ENCODE measurements around the gene MAMSTR. TPM values are rescaled to one million over a fixed set of nuclear protein-coding genes. Genes with fewer than 3 reads are reported as not detected.

MAMSTR gene
- total RNA-seq, 1 experiment from 2014 or later: 1.6 TPM

GRCh38 chr19:48676487-48676886 is 43.0 kb downstream of the MAMSTR start:
- Mint-ChIP-seq H3K27ac (no peak overlapping the region; a peak in 1 of 7 replicates), H3K4me1 (peaks cover 26 to 30% of the 10 kb centered on the region in 2 experiments), H3K4me3 (no peak overlapping the region), H3K9me3 (no peaks in the 10 kb centered on the region), H3K36me3 (ENCODE audit: insufficient read depth in 1 of 3, low read depth in 3 of 3) (no peaks in the 10 kb centered on the region), H3K27me3 (ENCODE audit: low read depth) (peaks cover 6% of the 10 kb centered on the region)
- Histone ChIP-seq H4K20me1 (ENCODE audit: control insufficient read depth, insufficient read depth, insufficient read length) (no peaks in the 10 kb centered on the region), H3K27ac (ENCODE audit: insufficient read length, low read depth, low read length) (no peak overlapping the region), H3K9me3 (ENCODE audit: control insufficient read depth, low read depth, low read length) (no peaks in the 10 kb centered on the region), H3K79me2 (ENCODE audit: insufficient read depth, low read length) (no peaks in the 10 kb centered on the region), H3K4me1 (ENCODE audit: insufficient read depth, low read length) (no peaks in the 10 kb centered on the region; the same call in 1 of the 2 replicates), H2BK20ac (ENCODE audit: low read depth, low read length, poor library complexity, severe bottlenecking) (no peak overlapping the region), H2BK120ac (ENCODE audit: low read depth, low read length, poor library complexity, severe bottlenecking) (no peak overlapping the region), H3K23me2 (ENCODE audit: insufficient read length, low read depth, low read length, poor library complexity, severe bottlenecking) (no peaks in the 10 kb centered on the region), H3T11ph (ENCODE audit: low read length) (no peak overlapping the region), H3K9ac (ENCODE audit: extremely low read depth, insufficient read length, low read length) (no peak overlapping the region), H3K56ac (ENCODE audit: insufficient read length, low read depth, low read length) (no peak overlapping the region), H2BK12ac (ENCODE audit: insufficient read length, low read depth, low read length) (no peak overlapping the region), H2BK5ac (ENCODE audit: insufficient read length, low read length) (no peak overlapping the region), H2AFZ (ENCODE audit: low read length) (no peak overlapping the region), H3K79me1 (ENCODE audit: insufficient read depth, low read depth, low read length, poor library complexity, severe bottlenecking) (no peaks in the 10 kb centered on the region), H4K8ac (replicated peaks; ENCODE audit: insufficient read length, low read depth, low read length) (no peak overlapping the region), H3K23ac (ENCODE audit: insufficient read length, low read depth, low read length) (no peak overlapping the region), H4K5ac (ENCODE audit: insufficient read length, low read depth, low read length) (no peak overlapping the region), H3K4ac (ENCODE audit: low read depth, low read length) (no peak overlapping the region), H2AK5ac (ENCODE audit: insufficient read length, low read length) (no peak overlapping the region), H3K27me3 (ENCODE audit: insufficient read depth, low read length) (no peaks in the 10 kb centered on the region), H4K91ac (ENCODE audit: insufficient read length, low read depth, low read length) (no peak overlapping the region), H3K18ac (ENCODE audit: insufficient read length, low read depth, low read length) (no peak overlapping the region), H3K14ac (ENCODE audit: insufficient read depth, low read length) (no peak overlapping the region), H2BK15ac (ENCODE audit: low read depth, low read length) (no peak overlapping the region), H3K4me2 (ENCODE audit: insufficient read depth, insufficient read length, low read length) (no peak overlapping the region)
- no peak for TF ChIP-seq CTCF (conservative IDR thresholded peaks at IDR 0.05)
- WGBS (ENCODE audit: extremely low coverage, insufficient read length, low lambda C conversion rate): no CpG with 5 or more reads among the region's 17 CpGs
- DNase-seq: no peak

Measured in H9 (cell line).